Chondrocyte (in vitro differentiated cells): ENCODE results near the gene BCL2L1. TPM values are rescaled to one million over a fixed set of nuclear protein-coding genes. Genes with fewer than 3 reads are reported as not detected.
A peak's percentile ranks its signal among the peaks of the same experiment; 100 is the strongest.

ENCODE experiments used
- DNase-seq: peaks from one replicate; pipeline ENCODE4 v3.0.0; 2021; ENCODE audit warnings: mixed read lengths, low spot score
- H3K27ac Mint-ChIP-seq: one replicate; pipeline ENCODE4 v1.8.0; 2021; ENCODE audit warnings: mild to moderate bottlenecking, moderate library complexity, mixed read lengths; ENCODE audit not compliant: unreplicated experiment
- H3K27me3 Mint-ChIP-seq: 2 replicates; pipeline ENCODE4 v1.8.0; 2021; ENCODE audit warnings: low read depth, mixed read lengths
- H3K36me3 Mint-ChIP-seq: 2 replicates; pipeline ENCODE4 v1.8.0; 2021; ENCODE audit warnings: low read depth, mixed read lengths
- H3K4me1 Mint-ChIP-seq: 2 replicates; pipeline ENCODE4 v1.8.0; 2021; ENCODE audit warnings: low read depth, mild to moderate bottlenecking, mixed read lengths
- H3K4me3 Mint-ChIP-seq: one replicate; pipeline ENCODE4 v1.8.0; 2021; ENCODE audit warnings: mild to moderate bottlenecking, moderate library complexity, mixed read lengths; ENCODE audit not compliant: unreplicated experiment
- H3K9me3 Mint-ChIP-seq: 2 replicates; pipeline ENCODE4 v1.8.0; 2021; ENCODE audit warnings: low read depth, mixed read lengths
- CTCF ChIP-seq: fragments of 200-600 bp; sonication (generic); IDR thresholded peaks from 2 replicates; pipeline ENCODE4 v1.5.0; 2021; ENCODE audit warnings: antibody characterized with exemption, mild to moderate bottlenecking, moderate library complexity
- total RNA-seq: library from RNA; stranded (reverse); gene quantifications from 3 replicates; pipeline ENCODE4 v1.2.1, GENCODE V29; 2021

BCL2L1 gene
- total RNA-seq, 1 donor from 2014 or later, result 90.7 TPM

GRCh38 chr20:31740656-31741323 lies 18.1 kb upstream of the BCL2L1 start:
- DNase-seq, result no peak
- H3K4me3 Mint-ChIP-seq, result no peak overlapping the region
- H3K4me1 Mint-ChIP-seq, result peaks cover 6% of the 10 kb centered on the region
- TF ChIP-seq CTCF, result no peak
- no peaks in the 10 kb centered on the region for H3K9me3 Mint-ChIP-seq
- no peaks in the 10 kb centered on the region for H3K27me3 Mint-ChIP-seq
- no peak overlapping the region for H3K27ac Mint-ChIP-seq
- H3K36me3 Mint-ChIP-seq, result peaks cover 5% of the 10 kb centered on the region

GRCh38 chr20:31740208-31740607 lies 17.5 kb upstream of the BCL2L1 start:
- Mint-ChIP-seq H3K27ac (no peak overlapping the region), H3K4me3 (no peak overlapping the region), H3K9me3 (no peaks in the 10 kb centered on the region), H3K27me3 (no peaks in the 10 kb centered on the region), H3K36me3 (peaks cover 4% of the 10 kb centered on the region), H3K4me1 (peaks cover 4% of the 10 kb centered on the region)
- DNase-seq, result no peak
- no peak for TF ChIP-seq CTCF

- H3K4me1 Mint-ChIP-seq, result peaks cover 4% of the 10 kb centered on the region
- no peaks in the 10 kb centered on the region for H3K9me3 Mint-ChIP-seq
- H3K27ac Mint-ChIP-seq, result no peak overlapping the region
- H3K4me3 Mint-ChIP-seq, result no peak overlapping the region
- TF ChIP-seq CTCF, result peak; percentile 23
- DNase-seq, result no peak
- H3K27me3 Mint-ChIP-seq, result no peaks in the 10 kb centered on the region
- peaks cover 2% of the 10 kb centered on the region for H3K36me3 Mint-ChIP-seq
Measured at GRCh38 chr20:31739550-31739977, 16.9 kb upstream of the BCL2L1 start.

- no peak within 1 kb of the TSS for H3K27ac Mint-ChIP-seq
- no peak within 1 kb of the TSS for H3K4me3 Mint-ChIP-seq
- peaks cover 4% of the 10 kb centered on the region for H3K4me1 Mint-ChIP-seq
- no peaks in the 10 kb centered on the region for H3K27me3 Mint-ChIP-seq
- no peaks in the 10 kb centered on the region for H3K36me3 Mint-ChIP-seq
- DNase-seq, result peak; percentile 98
- H3K9me3 Mint-ChIP-seq, result no peaks in the 10 kb centered on the region
- TF ChIP-seq CTCF, result peak; percentile 62
Measured at GRCh38 chr20:31738729-31739549, 16.3 kb upstream of the BCL2L1 start, which contains the start of gene TPX2. Gene TPX2, plus strand, starts transcription at chr20:31739290. Its CDS starts 18,187 bp downstream, at chr20:31757477.

GRCh38 chr20:31731321-31731717 lies 8.7 kb upstream of the BCL2L1 start:
- TF ChIP-seq CTCF, result no peak
- no peak for DNase-seq
- Mint-ChIP-seq H3K36me3 (no peaks in the 10 kb centered on the region), H3K27ac (no peak overlapping the region), H3K27me3 (no peaks in the 10 kb centered on the region), H3K4me1 (peaks cover 14% of the 10 kb centered on the region), H3K4me3 (no peak overlapping the region), H3K9me3 (no peaks in the 10 kb centered on the region)
